IMR-90 (cell line): ENCODE measurements around the gene GNAI1. TPM values are rescaled to one million over a fixed set of nuclear protein-coding genes. Genes with fewer than 3 reads are reported as not detected.

Experiments used
- ATAC-seq: fragments of 200-7000 bp; cut with Tn5 transposase; 2 replicates; pipeline ENCODE4 v1.9.1; 2020; ENCODE audit warnings: low read depth, mild to moderate bottlenecking, moderate library complexity
- BruUV-seq: library from RNA; stranded (reverse); fragments of 400-500 nt; replicated peaks from 2 replicates; lab custom pipeline; 2021; lab: Mats Ljungman, UMichigan
- CTCF ChIA-PET: fragments of 300-600 bp; formaldehyde crosslinking; extraction: SDS; loops from one replicate; lab custom pipeline; 2021; ENCODE audit warnings: antibody characterized with exemption; lab: Yijun Ruan, JAX
- POLR2A ChIA-PET: fragments of 300-600 bp; sonication (Branson Sonifier 250); formaldehyde crosslinking; loops from one replicate; lab custom pipeline; 2022; ENCODE audit warnings: antibody characterized with exemption; ENCODE audit not compliant: unreplicated experiment; lab: Charles Lee
- DNase-seq: peaks from one replicate; pipeline ENCODE4 v3.0.0; 2013
- H2AFZ ChIP-seq: replicated peaks from 2 replicates; pipeline ENCODE3; 2013; ENCODE audit warnings: low read length, mild to moderate bottlenecking; ENCODE audit not compliant: poor library complexity
- H2AK5ac ChIP-seq: 2 replicates; pipeline ENCODE4 v1.6.1; 2013; ENCODE audit warnings: low read depth, low read length, inconsistent platforms
- H2AK9ac ChIP-seq: replicated peaks from 2 replicates; pipeline ENCODE3; 2013; ENCODE audit warnings: mild to moderate bottlenecking, low read depth, low read length, moderate library complexity; ENCODE audit not compliant: poor library complexity
- H2BK120ac ChIP-seq: 2 replicates; pipeline ENCODE4 v1.6.1; 2013; ENCODE audit warnings: low read depth, low read length, inconsistent platforms
- H2BK15ac ChIP-seq: 3 replicates; pipeline ENCODE4 v1.6.1; 2013; ENCODE audit warnings: low read depth, low read length, inconsistent platforms
- H2BK20ac ChIP-seq: 2 replicates; pipeline ENCODE4 v1.6.1; 2013; ENCODE audit warnings: low read depth, mild to moderate bottlenecking, inconsistent platforms, low read length, moderate library complexity
- H2BK5ac ChIP-seq: 2 replicates; pipeline ENCODE4 v1.6.1; 2013; ENCODE audit warnings: mild to moderate bottlenecking, low read depth, low read length, inconsistent platforms; ENCODE audit not compliant: poor library complexity, severe bottlenecking
- H3K14ac ChIP-seq: replicated peaks from 2 replicates; pipeline ENCODE4 v1.6.1; 2013; ENCODE audit warnings: low read depth, low read length, inconsistent platforms
- H3K18ac ChIP-seq: 2 replicates; pipeline ENCODE4 v1.6.1; 2013; ENCODE audit warnings: low read depth, low read length, control low read depth
- H3K23ac ChIP-seq: 2 replicates; pipeline ENCODE4 v1.6.1; 2013; ENCODE audit warnings: low read depth, low read length, inconsistent platforms
- H3K27ac ChIP-seq: 2 replicates; pipeline ENCODE4 v1.5.1; 2013; ENCODE audit warnings: mild to moderate bottlenecking, control low read depth, low read length; ENCODE audit not compliant: insufficient read depth
- H3K27me3 ChIP-seq: 2 replicates; pipeline ENCODE4 v1.6.1; 2013; ENCODE audit warnings: low read length; ENCODE audit not compliant: control insufficient read depth, insufficient read depth
- H3K36me3 ChIP-seq: 2 replicates; pipeline ENCODE4 v1.6.1; 2013; ENCODE audit warnings: low read length, mixed read lengths; ENCODE audit not compliant: control insufficient read depth, insufficient read depth
- H3K4ac ChIP-seq: 2 replicates; pipeline ENCODE4 v1.6.1; 2013; ENCODE audit warnings: low read depth, low read length, inconsistent platforms
- H3K4me1 ChIP-seq: 2 replicates; pipeline ENCODE4 v1.6.1; 2013; ENCODE audit warnings: low read length, mixed read lengths; ENCODE audit not compliant: control insufficient read depth, insufficient read depth
- H3K4me2 ChIP-seq: 2 replicates; pipeline ENCODE4 v1.6.1; 2013; ENCODE audit warnings: low read depth, mild to moderate bottlenecking, control low read depth, low read length, moderate library complexity
- H3K4me3 ChIP-seq: 2 replicates; pipeline ENCODE4 v1.5.1; 2013; ENCODE audit warnings: low read depth, mild to moderate bottlenecking, control low read depth, low read length, moderate library complexity; ENCODE audit not compliant: insufficient read depth
- H3K56ac ChIP-seq: 2 replicates; pipeline ENCODE4 v1.6.1; 2013; ENCODE audit warnings: low read length, inconsistent platforms; ENCODE audit not compliant: insufficient read depth; ENCODE audit errors: extremely low read depth
- H3K79me1 ChIP-seq, 2 experiments: 2 replicates each; pipeline ENCODE4 v1.6.1; 2013; ENCODE audit warnings: low read length in 2 of 2, inconsistent platforms in 1 of 2, low read depth in 1 of 2
- H3K9ac ChIP-seq: 2 replicates; pipeline ENCODE4 v1.6.1; 2013; ENCODE audit warnings: low read depth, low read length, control low read depth
- H3K9me1 ChIP-seq: 2 replicates; pipeline ENCODE4 v1.6.1; 2013; ENCODE audit warnings: low read length, inconsistent platforms; ENCODE audit not compliant: insufficient read depth
- H3K9me3 ChIP-seq: 2 replicates; pipeline ENCODE4 v1.6.1; 2013; ENCODE audit warnings: low read length; ENCODE audit not compliant: control insufficient read depth, insufficient read depth
- H4K20me1 ChIP-seq: 2 replicates; pipeline ENCODE4 v1.6.1; 2013; ENCODE audit warnings: low read length, inconsistent platforms; ENCODE audit not compliant: insufficient read depth
- H4K5ac ChIP-seq: 2 replicates; pipeline ENCODE4 v1.6.1; 2013; ENCODE audit warnings: mild to moderate bottlenecking, low read depth, low read length, control low read depth
- H4K8ac ChIP-seq, 2 experiments: 2 replicates each; pipeline ENCODE4 v1.6.1; 2013; ENCODE audit warnings: low read depth in 2 of 2, low read length in 2 of 2, control low read depth in 1 of 2, inconsistent platforms in 1 of 2
- H4K91ac ChIP-seq: 2 replicates; pipeline ENCODE4 v1.6.1; 2013; ENCODE audit warnings: low read depth, low read length, inconsistent platforms; ENCODE audit not compliant: insufficient read depth
- BHLHE40 ChIP-seq: fragments of 150-350 bp; IDR thresholded peaks from 2 replicates; pipeline ENCODE4 v1.6.1; 2016; ENCODE audit warnings: mild to moderate bottlenecking, low read depth, low read length
- CHD1 ChIP-seq: IDR thresholded peaks from 2 replicates; pipeline ENCODE4 v1.6.1; 2012; ENCODE audit warnings: low read depth, low read length, improper control_type of control experiment
- MAZ ChIP-seq: IDR thresholded peaks from 2 replicates; pipeline ENCODE4 v1.6.1; 2012; ENCODE audit warnings: low read depth, mild to moderate bottlenecking, low read length, improper control_type of control experiment, moderate library complexity, borderline replicate concordance
- NFE2L2 ChIP-seq: fragments of 150-350 bp; IDR thresholded peaks from 2 replicates; pipeline ENCODE4 v1.6.1; 2016; ENCODE audit warnings: low read depth, mild to moderate bottlenecking, low read length
- POLR2A ChIP-seq: IDR thresholded peaks from 2 replicates; pipeline ENCODE4 v1.6.1; 2012; ENCODE audit warnings: mild to moderate bottlenecking, low read depth, low read length
- RFX5 ChIP-seq: IDR thresholded peaks from 2 replicates; pipeline ENCODE4 v1.8.0; 2012; ENCODE audit warnings: low read depth, mild to moderate bottlenecking, low read length, moderate library complexity
- SMC3 ChIP-seq: fragments of 150-350 bp; IDR thresholded peaks from 2 replicates; pipeline ENCODE4 v1.6.1; 2016; ENCODE audit warnings: low read depth, mild to moderate bottlenecking, antibody characterized with exemption, low read length, moderate library complexity
- WGBS, 2 experiments: methylation state at CpG; one replicate each; pipeline versions ENCODE4 v1.1.5 to v1.1.7; 2013; ENCODE audit warnings: missing lambda C conversion rate in 2 of 2; ENCODE audit not compliant: insufficient read length in 1 of 2; ENCODE audit errors: extremely low coverage in 2 of 2; 5-methylcytosine and 5-hydroxymethylcytosine counted together
- dilution Hi-C: fragments of 300-500 bp; cut with HindIII; formaldehyde crosslinking; loops from one replicate; pipeline ENCODE4 v1.14.3; 2018; ENCODE audit warnings: low sequenced_read_pairs; ENCODE audit not compliant: unreplicated experiment
- in situ Hi-C: fragments of 300-500 bp; cut with MboI; formaldehyde crosslinking; loops from 3 replicates; pipeline ENCODE4 v1.14.3; 2019; ENCODE audit warnings: low sequenced_read_pairs, inconsistent platforms, mixed read lengths
- intact Hi-C: fragments of 100-400 bp; cut with micrococcal nuclease; formaldehyde crosslinking; loops from 2 replicates; pipeline ENCODE4 v1.10.0; 2022
- polyA plus RNA-seq, 3 experiments: library from polyadenylated mRNA; depleted of rRNA; stranded (reverse); fragments of >200 nt; gene quantifications; 2 replicates each; pipeline ENCODE4 v1.2.3, GENCODE V29; 2012; ENCODE audit warnings: low replicate concordance in 1 of 3
- total RNA-seq: library from RNA; depleted of rRNA; stranded (reverse); fragments of >200 nt; gene quantifications from 2 replicates; pipeline ENCODE4 v1.2.3, GENCODE V29; 2012

Gene GNAI1
- total and polyA plus RNA-seq, 2 of the 4 experiments (the other 2 are of a cell fraction) = 21.1 to 26.5 TPM

GRCh38 chr7:80224415-80224814 lies 89.8 kb downstream of the GNAI1 start:
- no peak overlapping the region for H3K23ac ChIP-seq
- H3K9me1 ChIP-seq = no peaks in the 10 kb centered on the region
- TF ChIP-seq NFE2L2 (no peak), RFX5 (no peak), BHLHE40 (no peak), CHD1 (no peak), SMC3 (no peak), MAZ (no peak), POLR2A (no peak)
- WGBS, 2 experiments = no CpG with 5 or more reads among the region's 1 CpG
- DNase-seq = no peak
- no peak overlapping the region for H2BK15ac ChIP-seq
- H2AK5ac ChIP-seq = no peak overlapping the region
- ATAC-seq = no peak
- no peak overlapping the region for H2BK20ac ChIP-seq
- intact Hi-C loops (loop anchor here (5.0 kb wide), 2 partner anchors 87 to 168 kb away; no protein-coding TSS in a partner anchor), dilution Hi-C loops (no loop called here), in situ Hi-C loops (no loop called here)
- no peak overlapping the region for H3K27ac ChIP-seq
- H3K4ac ChIP-seq = no peak overlapping the region
- H4K5ac ChIP-seq = no peak overlapping the region
- H3K4me3 ChIP-seq = no peak overlapping the region
- CTCF ChIA-PET = no interaction called here
- H4K20me1 ChIP-seq = no peaks in the 10 kb centered on the region
- H3K4me1 ChIP-seq = no peaks in the 10 kb centered on the region
- H2BK120ac ChIP-seq = no peak overlapping the region
- no peaks in the 10 kb centered on the region for H3K79me1 ChIP-seq
- H3K4me2 ChIP-seq = no peak overlapping the region
- H3K14ac ChIP-seq = no peak overlapping the region
- no peaks in the 10 kb centered on the region for H3K9me3 ChIP-seq
- peaks cover 5% of the 10 kb centered on the region; the same call in 1 of the 2 replicates for H3K36me3 ChIP-seq
- no peak overlapping the region for H2AK9ac ChIP-seq
- H4K91ac ChIP-seq = no peak overlapping the region
- no peaks in the 10 kb centered on the region for H3K27me3 ChIP-seq
- POLR2A ChIA-PET = no interaction called here
- no peak overlapping the region for H2BK5ac ChIP-seq
- BruUV-seq = no TSS peak
- H4K8ac ChIP-seq = no peak overlapping the region
- H2AFZ ChIP-seq = no peak overlapping the region
- H3K18ac ChIP-seq = no peak overlapping the region
- no peak overlapping the region for H3K9ac ChIP-seq
- H3K56ac ChIP-seq = no peak overlapping the region
